Activated CD8-positive, alpha-beta T cell treated with anti-CD3 and anti-CD28 coated beads, Interleukin-2, amount 10 ng/mL, durations not matched to agents 7 days and 5 days (primary cell): ENCODE results near the gene DSC1. TPM values are rescaled to one million over a fixed set of nuclear protein-coding genes. Genes with fewer than 3 reads are reported as not detected.
"Not testable (repeated sequence)": the region's sequence is repeated elsewhere in the genome, so short reads cannot be mapped to it uniquely, and the experiment has no call there.

Experiments used
- ATAC-seq: fragments of 150-1000 bp; cut with Tn5 transposase; one replicate; pipeline ENCODE4 v1.10.0; 2021; ENCODE audit warnings: moderate library complexity
- CTCF ChIA-PET: fragments of 350-600 bp; sonication (Branson Sonifier 250); formaldehyde crosslinking; loops from one replicate; lab custom pipeline; 2021; ENCODE audit warnings: antibody characterized with exemption; lab: Charles Lee
- POLR2A ChIA-PET: fragments of 350-600 bp; sonication (Branson Sonifier 250); formaldehyde crosslinking; loops from one replicate; lab custom pipeline; 2021; ENCODE audit warnings: antibody characterized with exemption; lab: Charles Lee
- DNase-seq: peaks from one replicate; pipeline ENCODE4 v3.0.0-alpha.2; 2020
- H3K27ac Mint-ChIP-seq: one replicate; pipeline ENCODE4 v1.8.0; 2021; ENCODE audit warnings: mild to moderate bottlenecking, mixed read lengths
- H3K27me3 Mint-ChIP-seq: one replicate; pipeline ENCODE4 v1.8.0; 2021; ENCODE audit warnings: low read depth, mixed read lengths
- H3K36me3 Mint-ChIP-seq: one replicate; pipeline ENCODE4 v1.8.0; 2021; ENCODE audit warnings: low read depth, mixed read lengths
- H3K4me1 Mint-ChIP-seq: one replicate; pipeline ENCODE4 v1.8.0; 2021; ENCODE audit warnings: low read depth, mixed read lengths
- H3K4me3 Mint-ChIP-seq: one replicate; pipeline ENCODE4 v1.8.0; 2021; ENCODE audit warnings: mild to moderate bottlenecking, mixed read lengths
- H3K9me3 Mint-ChIP-seq: one replicate; pipeline ENCODE4 v1.8.0; 2022; ENCODE audit warnings: mixed read lengths; ENCODE audit not compliant: insufficient read depth
- total RNA-seq, 2 experiments: library from RNA; stranded (reverse); gene quantifications; one replicate each; pipeline ENCODE4 v1.2.3, GENCODE V29; 2021

Gene DSC1
- total RNA-seq, 2 experiments from 2014 or later = 0.13 to 0.16 TPM

- CTCF ChIA-PET = no interaction called here
- Mint-ChIP-seq H3K9me3 (no peaks in the 10 kb centered on the region), H3K36me3 (no peaks in the 10 kb centered on the region), H3K27me3 (no peaks in the 10 kb centered on the region), H3K4me1 (no peaks in the 10 kb centered on the region), H3K4me3 (no peak overlapping the region), H3K27ac (no peak overlapping the region)
- POLR2A ChIA-PET = no interaction called here
- DNase-seq (no peak), ATAC-seq (no peak)
Measured at GRCh38 chr18:31199190-31199769, 36.6 kb upstream of the DSC1 start.

GRCh38 chr18:31197676-31198075 lies 35.0 kb upstream of the DSC1 start:
- no peak for DNase-seq
- no peaks in the 10 kb centered on the region for H3K9me3 Mint-ChIP-seq
- no peak overlapping the region for H3K4me3 Mint-ChIP-seq
- ChIA-PET POLR2A (no interaction called here), CTCF (interaction anchor here (1.2 kb wide), 1 partner anchor 9 kb away, joined by 3 read pairs; no protein-coding TSS in a partner anchor)
- no peaks in the 10 kb centered on the region for H3K27me3 Mint-ChIP-seq
- H3K36me3 Mint-ChIP-seq = no peaks in the 10 kb centered on the region
- no peaks in the 10 kb centered on the region for H3K4me1 Mint-ChIP-seq
- no peak overlapping the region for H3K27ac Mint-ChIP-seq
- ATAC-seq = no peak

- no peaks in the 10 kb centered on the region for H3K36me3 Mint-ChIP-seq
- ATAC-seq = no peak
- H3K9me3 Mint-ChIP-seq = no peaks in the 10 kb centered on the region
- no peak for DNase-seq
- no peaks in the 10 kb centered on the region for H3K27me3 Mint-ChIP-seq
- no peaks in the 10 kb centered on the region for H3K4me1 Mint-ChIP-seq
- no peak overlapping the region for H3K27ac Mint-ChIP-seq
- CTCF ChIA-PET = no interaction called here
- POLR2A ChIA-PET = no interaction called here
- H3K4me3 Mint-ChIP-seq = no peak overlapping the region
Measured at GRCh38 chr18:31195063-31195462, 32.4 kb upstream of the DSC1 start.

- no peaks in the 10 kb centered on the region for H3K27me3 Mint-ChIP-seq
- no peaks in the 10 kb centered on the region for H3K9me3 Mint-ChIP-seq
- ATAC-seq (no peak), DNase-seq (no peak)
- CTCF ChIA-PET = no interaction called here
- H3K36me3 Mint-ChIP-seq = no peaks in the 10 kb centered on the region
- POLR2A ChIA-PET = no interaction called here
- no peak overlapping the region for H3K27ac Mint-ChIP-seq
- H3K4me1 Mint-ChIP-seq = no peaks in the 10 kb centered on the region
- H3K4me3 Mint-ChIP-seq = no peak overlapping the region
Measured at GRCh38 chr18:31192086-31192776, 29.6 kb upstream of the DSC1 start.

- Mint-ChIP-seq H3K9me3 (no peaks in the 10 kb centered on the region), H3K36me3 (no peaks in the 10 kb centered on the region), H3K4me3 (no peak overlapping the region), H3K4me1 (no peaks in the 10 kb centered on the region), H3K27ac (no peak overlapping the region), H3K27me3 (no peaks in the 10 kb centered on the region)
- DNase-seq = no peak
- ChIA-PET CTCF (no interaction called here), POLR2A (no interaction called here)
- no peak for ATAC-seq
Measured at GRCh38 chr18:31190919-31191318, 28.3 kb upstream of the DSC1 start.

GRCh38 chr18:31189757-31190156 lies 27.1 kb upstream of the DSC1 start:
- no peak for ATAC-seq
- Mint-ChIP-seq H3K9me3 (no peaks in the 10 kb centered on the region), H3K27me3 (no peaks in the 10 kb centered on the region), H3K4me3 (no peak overlapping the region), H3K36me3 (no peaks in the 10 kb centered on the region), H3K4me1 (no peaks in the 10 kb centered on the region), H3K27ac (no peak overlapping the region)
- ChIA-PET CTCF (no interaction called here), POLR2A (no interaction called here)
- DNase-seq = no peak

GRCh38 chr18:31185186-31185950 lies 22.7 kb upstream of the DSC1 start:
- no peaks in the 10 kb centered on the region for H3K4me1 Mint-ChIP-seq
- H3K27me3 Mint-ChIP-seq = no peaks in the 10 kb centered on the region
- ChIA-PET CTCF (no interaction called here), POLR2A (no interaction called here)
- no peak overlapping the region for H3K4me3 Mint-ChIP-seq
- no peak overlapping the region for H3K27ac Mint-ChIP-seq
- DNase-seq (no peak), ATAC-seq (no peak)
- H3K9me3 Mint-ChIP-seq = no peaks in the 10 kb centered on the region
- H3K36me3 Mint-ChIP-seq = no peaks in the 10 kb centered on the region

GRCh38 chr18:31183302-31183701 lies 20.6 kb upstream of the DSC1 start:
- H3K27ac Mint-ChIP-seq = no peak overlapping the region
- ChIA-PET POLR2A (no interaction called here), CTCF (no interaction called here)
- H3K4me3 Mint-ChIP-seq = no peak overlapping the region
- no peaks in the 10 kb centered on the region for H3K36me3 Mint-ChIP-seq
- DNase-seq (no peak), ATAC-seq (no peak)
- H3K27me3 Mint-ChIP-seq = no peaks in the 10 kb centered on the region
- H3K9me3 Mint-ChIP-seq = peaks cover 1% of the 10 kb centered on the region
- no peaks in the 10 kb centered on the region for H3K4me1 Mint-ChIP-seq

- POLR2A ChIA-PET, H3K27ac Mint-ChIP-seq, DNase-seq, H3K36me3 Mint-ChIP-seq, H3K4me1 Mint-ChIP-seq, ATAC-seq, CTCF ChIA-PET, H3K27me3 Mint-ChIP-seq, H3K4me3 Mint-ChIP-seq, H3K9me3 Mint-ChIP-seq: not testable (repeated sequence)
Measured at GRCh38 chr18:31177369-31177768, 14.7 kb upstream of the DSC1 start.

GRCh38 chr18:31176531-31176930 lies 13.9 kb upstream of the DSC1 start:
- ATAC-seq (no peak), DNase-seq (no peak)
- no peak overlapping the region for H3K4me3 Mint-ChIP-seq
- ChIA-PET CTCF (no interaction called here), POLR2A (no interaction called here)
- H3K36me3 Mint-ChIP-seq = no peaks in the 10 kb centered on the region
- no peak overlapping the region for H3K27ac Mint-ChIP-seq
- no peaks in the 10 kb centered on the region for H3K4me1 Mint-ChIP-seq
- no peaks in the 10 kb centered on the region for H3K27me3 Mint-ChIP-seq
- H3K9me3 Mint-ChIP-seq = peaks cover 9% of the 10 kb centered on the region

- H3K4me3 Mint-ChIP-seq = no peak overlapping the region
- POLR2A ChIA-PET = interaction anchor here (0.6 kb wide), 1 partner anchor 806 kb away, joined by 3 read pairs; no protein-coding TSS in a partner anchor
- H3K27me3 Mint-ChIP-seq = no peaks in the 10 kb centered on the region
- H3K9me3 Mint-ChIP-seq = no peaks in the 10 kb centered on the region
- H3K36me3 Mint-ChIP-seq = no peaks in the 10 kb centered on the region
- CTCF ChIA-PET = no interaction called here
- no peak overlapping the region for H3K27ac Mint-ChIP-seq
- ATAC-seq = no peak
- H3K4me1 Mint-ChIP-seq = no peaks in the 10 kb centered on the region
- no peak for DNase-seq
Measured at GRCh38 chr18:31171144-31171839, 8.6 kb upstream of the DSC1 start.

GRCh38 chr18:31170335-31170734 lies 7.7 kb upstream of the DSC1 start:
- H3K27ac Mint-ChIP-seq = no peak overlapping the region
- ChIA-PET CTCF (no interaction called here), POLR2A (no interaction called here)
- no peaks in the 10 kb centered on the region for H3K4me1 Mint-ChIP-seq
- no peak overlapping the region for H3K4me3 Mint-ChIP-seq
- ATAC-seq (no peak), DNase-seq (no peak)
- H3K9me3 Mint-ChIP-seq = no peaks in the 10 kb centered on the region
- no peaks in the 10 kb centered on the region for H3K27me3 Mint-ChIP-seq
- H3K36me3 Mint-ChIP-seq = no peaks in the 10 kb centered on the region
